ENCODE data around the gene ZNF32.
A peak's percentile ranks its signal among the peaks of the same experiment; 100 is the strongest.

ZNF32 gene

DNA sequence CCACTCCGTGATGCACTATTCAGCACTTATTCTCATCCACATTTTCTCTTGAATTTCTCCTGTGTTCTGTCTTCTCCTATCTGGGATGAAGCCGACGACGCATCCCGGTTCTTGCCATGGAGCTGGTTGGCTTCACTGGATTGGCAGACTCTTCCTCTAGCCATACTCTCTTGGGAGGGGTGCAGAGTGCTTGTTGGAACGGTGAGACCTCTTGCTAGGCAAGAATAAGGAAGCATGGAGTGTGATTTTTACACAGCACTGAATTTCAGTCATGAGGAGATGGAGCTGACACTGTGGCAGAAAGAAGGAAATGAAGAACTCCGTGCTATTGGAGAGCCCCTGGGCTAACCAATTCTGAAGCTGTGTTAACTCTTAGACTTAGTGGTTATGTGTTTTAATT, 28.2 kb upstream of the ZNF32 start:
- TF ChIP-seq, protein P1, sequence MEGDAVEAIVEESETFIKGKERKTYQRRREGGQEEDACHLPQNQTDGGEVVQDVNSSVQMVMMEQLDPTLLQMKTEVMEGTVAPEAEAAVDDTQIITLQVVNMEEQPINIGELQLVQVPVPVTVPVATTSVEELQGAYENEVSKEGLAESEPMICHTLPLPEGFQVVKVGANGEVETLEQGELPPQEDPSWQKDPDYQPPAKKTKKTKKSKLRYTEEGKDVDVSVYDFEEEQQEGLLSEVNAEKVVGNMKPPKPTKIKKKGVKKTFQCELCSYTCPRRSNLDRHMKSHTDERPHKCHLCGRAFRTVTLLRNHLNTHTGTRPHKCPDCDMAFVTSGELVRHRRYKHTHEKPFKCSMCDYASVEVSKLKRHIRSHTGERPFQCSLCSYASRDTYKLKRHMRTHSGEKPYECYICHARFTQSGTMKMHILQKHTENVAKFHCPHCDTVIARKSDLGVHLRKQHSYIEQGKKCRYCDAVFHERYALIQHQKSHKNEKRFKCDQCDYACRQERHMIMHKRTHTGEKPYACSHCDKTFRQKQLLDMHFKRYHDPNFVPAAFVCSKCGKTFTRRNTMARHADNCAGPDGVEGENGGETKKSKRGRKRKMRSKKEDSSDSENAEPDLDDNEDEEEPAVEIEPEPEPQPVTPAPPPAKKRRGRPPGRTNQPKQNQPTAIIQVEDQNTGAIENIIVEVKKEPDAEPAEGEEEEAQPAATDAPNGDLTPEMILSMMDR (IDR thresholded peaks at IDR 0.05; ENCODE audit: extremely low read depth, insufficient read depth, missing control alignments) = no peak
- DNase-seq (ENCODE audit: low spot score) = no peak
- in situ Hi-C loops (cut with MboI; ENCODE audit: low pct_unique_long_range_greater_than_20kb, low sequenced_read_pairs, unreplicated experiment) = loop anchor here (25.0 kb wide), 1 partner anchor 360 kb away; no protein-coding TSS in a partner anchor

- DNase-seq (ENCODE audit: low spot score) = no peak
- in situ Hi-C loops (cut with MboI; ENCODE audit: low pct_unique_long_range_greater_than_20kb, low sequenced_read_pairs, unreplicated experiment) = loop anchor here (25.0 kb wide), 1 partner anchor 361 kb away; no protein-coding TSS in a partner anchor
- TF ChIP-seq, protein P1 (IDR thresholded peaks at IDR 0.05; ENCODE audit: extremely low read depth, insufficient read depth, missing control alignments) = no peak
These were observed 27.6 kb upstream of the ZNF32 start for GRCh38 chr10:43676331-43676730.

- DNase-seq (ENCODE audit: low spot score) = no peak
- in situ Hi-C loops (cut with MboI; ENCODE audit: low pct_unique_long_range_greater_than_20kb, low sequenced_read_pairs, unreplicated experiment) = loop anchor here (25.0 kb wide), 2 partner anchors 363 to 1188 kb away; no protein-coding TSS in a partner anchor
- TF ChIP-seq, protein P1 (IDR thresholded peaks at IDR 0.05; ENCODE audit: extremely low read depth, insufficient read depth, missing control alignments) = no peak
These were observed 26.0 kb upstream of the ZNF32 start for GRCh38 chr10:43674553-43675210.

- DNase-seq (ENCODE audit: low spot score) = no peak
- TF ChIP-seq, protein P1 (IDR thresholded peaks at IDR 0.05; ENCODE audit: extremely low read depth, insufficient read depth, missing control alignments) = no peak
- in situ Hi-C loops (cut with MboI; ENCODE audit: low pct_unique_long_range_greater_than_20kb, low sequenced_read_pairs, unreplicated experiment) = loop anchor here (25.0 kb wide), 1 partner anchor 1189 kb away; no protein-coding TSS in a partner anchor
These were observed 24.8 kb upstream of the ZNF32 start for GRCh38 chr10:43673471-43673870.

- DNase-seq (ENCODE audit: low spot score) = peak; percentile 82
- TF ChIP-seq, protein P1 (IDR thresholded peaks at IDR 0.05; ENCODE audit: extremely low read depth, insufficient read depth, missing control alignments) = peak; percentile 78
- in situ Hi-C loops (cut with MboI; ENCODE audit: low pct_unique_long_range_greater_than_20kb, low sequenced_read_pairs, unreplicated experiment) = loop anchor here (25.0 kb wide), 1 partner anchor 1190 kb away; no protein-coding TSS in a partner anchor
These were observed 23.2 kb upstream of the ZNF32 start for GRCh38 chr10:43671659-43672531.

- no peak for DNase-seq (ENCODE audit: low spot score)
- in situ Hi-C loops (cut with MboI; ENCODE audit: low pct_unique_long_range_greater_than_20kb, low sequenced_read_pairs, unreplicated experiment) = loop anchor here (25.0 kb wide), 1 partner anchor 1193 kb away; no protein-coding TSS in a partner anchor
- TF ChIP-seq, protein P1 (IDR thresholded peaks at IDR 0.05; ENCODE audit: extremely low read depth, insufficient read depth, missing control alignments) = no peak
These were observed 20.7 kb upstream of the ZNF32 start for GRCh38 chr10:43669386-43669785.
